H1 (cell line): ENCODE measurements around the gene MAP3K6. TPM values are rescaled to one million over a fixed set of nuclear protein-coding genes. Genes with fewer than 3 reads are reported as not detected.

ENCODE experiments used
- BACH1 ChIP-seq: IDR thresholded peaks from 2 replicates; pipeline ENCODE4 v1.6.1; 2012; ENCODE audit warnings: low read length, improper control_type of control experiment
- EP300 ChIP-seq, 2 experiments: IDR thresholded peaks; 1 replicate in 1 of 2; 2 replicates in 1 of 2; pipeline ENCODE4 v1.6.1; 2011 to 2012; ENCODE audit warnings: low read depth in 2 of 2, low read length in 2 of 2, mild to moderate bottlenecking in 2 of 2, borderline replicate concordance in 1 of 2, inconsistent platforms in 1 of 2, moderate library complexity in 1 of 2
- FOSL1 ChIP-seq: IDR thresholded peaks from 2 replicates; pipeline ENCODE4 v1.6.1; 2011; ENCODE audit warnings: mild to moderate bottlenecking, low read depth, low read length, moderate library complexity; ENCODE audit not compliant: insufficient read depth
- PHF8 ChIP-seq: fragments of 200-600 bp; sonication (generic); conservative IDR thresholded peaks from 2 replicates; pipeline ENCODE4 v1.7.1; 2012; ENCODE audit warnings: low read depth, mild to moderate bottlenecking, inconsistent platforms, low read length, moderate library complexity
- SP2 ChIP-seq: IDR thresholded peaks from 2 replicates; pipeline ENCODE4 v1.6.1; 2012; ENCODE audit warnings: mild to moderate bottlenecking, low read length, inconsistent platforms
- SP4 ChIP-seq: IDR thresholded peaks from 2 replicates; pipeline ENCODE4 v1.6.1; 2012; ENCODE audit warnings: low read length, inconsistent platforms
- SRF ChIP-seq: IDR thresholded peaks from 2 replicates; pipeline ENCODE4 v1.6.1; 2011; ENCODE audit warnings: mild to moderate bottlenecking, low read depth, low read length, moderate library complexity
- polyA plus RNA-seq, 7 experiments: library from polyadenylated mRNA; depleted of rRNA in 3 of 7; stranded (reverse) in 5 of 7; unstranded in 2 of 7; fragments of >200 nt in 5 of 7; fragments of 200-250 nt in 2 of 7; gene quantifications; 1 replicate in 5 of 7; 2 replicates in 1 of 7; 4 replicates in 1 of 7; pipeline versions ENCODE4 v1.2.1 to v1.2.3, GENCODE V29; 2011 to 2013; ENCODE audit warnings: missing spikeins in 2 of 7, mixed read lengths in 2 of 7
- total RNA-seq: library from RNA; stranded (reverse); fragmentation: NEBNext Ultra II Directional; extraction: Animal tissue kit (Norgen Biotek cat#: 25700); gene quantifications from 2 replicates; pipeline ENCODE4 v1.2.1, GENCODE V29; 2021
- TF ChIP-seq, protein P1 (sequence below): IDR thresholded peaks from 2 replicates; pipeline ENCODE4 v1.6.1; 2012; ENCODE audit warnings: inconsistent platforms
- TF ChIP-seq, protein P2 (sequence below), 3 experiments: IDR thresholded peaks; 1 replicate in 2 of 3; 2 replicates in 1 of 3; pipeline versions ENCODE4 v1.5.1 to v1.6.1; 2011; ENCODE audit warnings: low read length in 3 of 3, mild to moderate bottlenecking in 3 of 3, inconsistent platforms in 2 of 3, low read depth in 1 of 3, moderate library complexity in 1 of 3; ENCODE audit not compliant: insufficient read depth in 1 of 3; ENCODE audit errors: control extremely low read depth in 1 of 3

Gene MAP3K6
- total and polyA plus RNA-seq, 2 of the 8 experiments (the other 6 are each of a cell fraction or from before 2014, with no cell fraction given) = 7.4 to 7.6 TPM

DNA sequence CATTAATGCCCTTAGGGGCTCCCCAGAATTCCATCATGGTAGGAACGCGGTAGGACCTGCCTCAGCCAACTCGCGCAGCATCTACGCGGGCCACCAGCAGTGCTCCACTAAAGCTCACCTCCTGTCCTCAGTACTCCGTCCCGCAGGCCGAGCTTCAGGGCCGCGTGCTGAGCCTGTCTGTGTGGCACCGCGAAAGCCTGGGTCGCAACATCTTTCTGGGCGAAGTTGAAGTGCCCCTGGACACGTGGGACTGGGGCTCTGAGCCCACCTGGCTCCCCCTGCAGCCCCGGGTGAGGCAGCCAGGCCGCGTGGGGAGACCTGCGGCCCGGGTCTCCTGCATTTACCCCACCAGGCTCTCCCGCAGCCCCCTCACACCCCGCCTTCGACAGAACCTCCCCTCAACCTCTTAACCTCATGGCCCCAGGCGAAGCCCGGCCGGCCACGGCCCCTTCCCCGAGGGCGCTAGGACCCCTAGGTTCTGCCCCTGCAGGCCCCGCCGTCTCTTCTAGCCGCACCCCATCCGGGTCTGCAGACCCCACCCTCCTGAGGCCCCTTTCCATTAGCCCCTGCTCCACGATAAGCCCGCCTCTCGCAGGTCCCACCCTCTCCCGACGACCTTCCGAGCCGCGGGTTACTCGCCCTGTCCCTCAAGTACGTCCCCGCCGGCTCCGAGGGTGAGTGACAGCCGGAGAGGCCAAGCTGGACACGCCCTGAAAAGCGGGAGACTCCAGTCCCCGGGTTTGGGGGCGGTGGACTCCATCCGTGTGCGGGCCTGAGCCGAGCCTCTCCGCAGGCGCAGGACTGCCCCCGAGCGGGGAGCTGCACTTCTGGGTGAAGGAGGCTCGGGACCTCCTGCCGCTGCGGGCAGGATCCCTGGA, 15.9 kb downstream of the MAP3K6 start (continued):
- TF ChIP-seq FOSL1 = 0 out of 2 replicates have a peak, but pooled peaks have one; percentile 50
- TF ChIP-seq, protein P1, sequence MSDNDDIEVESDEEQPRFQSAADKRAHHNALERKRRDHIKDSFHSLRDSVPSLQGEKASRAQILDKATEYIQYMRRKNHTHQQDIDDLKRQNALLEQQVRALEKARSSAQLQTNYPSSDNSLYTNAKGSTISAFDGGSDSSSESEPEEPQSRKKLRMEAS = peak; percentile 97
- no peak for TF ChIP-seq EP300 (IDR thresholded peaks at IDR 0.05; ENCODE audit: borderline replicate concordance in 1 of 2, low read depth in 2 of 2, low read length in 2 of 2)
- TF ChIP-seq SRF = no peak
- peak; percentile 96 for TF ChIP-seq SP4
- no peak for TF ChIP-seq BACH1
- TF ChIP-seq PHF8 = peak; percentile 26; the same call in 1 of the 2 replicates
- no peak; the same call in 1 of the 2 replicates for TF ChIP-seq SP2
- TF ChIP-seq, protein P2, sequence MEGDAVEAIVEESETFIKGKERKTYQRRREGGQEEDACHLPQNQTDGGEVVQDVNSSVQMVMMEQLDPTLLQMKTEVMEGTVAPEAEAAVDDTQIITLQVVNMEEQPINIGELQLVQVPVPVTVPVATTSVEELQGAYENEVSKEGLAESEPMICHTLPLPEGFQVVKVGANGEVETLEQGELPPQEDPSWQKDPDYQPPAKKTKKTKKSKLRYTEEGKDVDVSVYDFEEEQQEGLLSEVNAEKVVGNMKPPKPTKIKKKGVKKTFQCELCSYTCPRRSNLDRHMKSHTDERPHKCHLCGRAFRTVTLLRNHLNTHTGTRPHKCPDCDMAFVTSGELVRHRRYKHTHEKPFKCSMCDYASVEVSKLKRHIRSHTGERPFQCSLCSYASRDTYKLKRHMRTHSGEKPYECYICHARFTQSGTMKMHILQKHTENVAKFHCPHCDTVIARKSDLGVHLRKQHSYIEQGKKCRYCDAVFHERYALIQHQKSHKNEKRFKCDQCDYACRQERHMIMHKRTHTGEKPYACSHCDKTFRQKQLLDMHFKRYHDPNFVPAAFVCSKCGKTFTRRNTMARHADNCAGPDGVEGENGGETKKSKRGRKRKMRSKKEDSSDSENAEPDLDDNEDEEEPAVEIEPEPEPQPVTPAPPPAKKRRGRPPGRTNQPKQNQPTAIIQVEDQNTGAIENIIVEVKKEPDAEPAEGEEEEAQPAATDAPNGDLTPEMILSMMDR (IDR thresholded peaks at IDR 0.05; ENCODE audit: control extremely low read depth in 1 of 3, insufficient read depth in 1 of 3, low read depth in 1 of 3, low read length in 3 of 3) = peak in 2 of 3 experiments; percentile 7 to 42; a peak in 3 of 4 replicates
